Measurements from ENCODE around the gene LRRFIP2. TPM values are rescaled to one million over a fixed set of nuclear protein-coding genes. Genes with fewer than 3 reads are reported as not detected.

Gene LRRFIP2
- total and polyA plus RNA-seq, 2 of the 8 experiments (the other 6 are each of a cell fraction or from before 2014, with no cell fraction given) = 8.8 to 25.6 TPM

- Histone ChIP-seq H3K79me1 (ENCODE audit: low read depth, low read length) (no peaks in the 10 kb centered on the region), H3K4ac (replicated peaks; ENCODE audit: insufficient read length, low read depth, low read length) (no peak overlapping the region), H3K23me2 (ENCODE audit: low read depth, low read length) (no peaks in the 10 kb centered on the region), H3K79me2 (ENCODE audit: control insufficient read depth in 1 of 2, insufficient read depth in 2 of 2, low read length in 2 of 2) (no peaks in the 10 kb centered on the region), H3K9me3 (ENCODE audit: insufficient read depth in 2 of 2, low read depth in 1 of 2, low read length in 1 of 2) (no peaks in the 10 kb centered on the region), H3K36me3 (ENCODE audit: control insufficient read depth in 2 of 4, insufficient read depth in 4 of 4, low read length in 3 of 4) (no peaks in the 10 kb centered on the region; a peak in 1 of 8 replicates), H3K23ac (ENCODE audit: insufficient read length) (no peak overlapping the region), H3K4me1 (replicated peaks in 1 of 4; ENCODE audit: control insufficient read depth in 3 of 4, insufficient read depth in 4 of 4, low read length in 3 of 4) (no peaks in the 10 kb centered on the region), H2BK120ac (replicated peaks; ENCODE audit: low read depth, low read length) (no peak overlapping the region), H4K8ac (ENCODE audit: extremely low read depth, insufficient read depth, low read length) (no peak overlapping the region), H2BK20ac (ENCODE audit: low read length) (no peak overlapping the region), H3K56ac (replicated peaks; ENCODE audit: insufficient read length, low read depth, low read length) (no peak overlapping the region), H2BK15ac (ENCODE audit: low read length) (no peak overlapping the region), H4K5ac (ENCODE audit: insufficient read length, low read depth, low read length) (no peak overlapping the region), H3K4me3 (ENCODE audit: extremely low read depth in 1 of 4, insufficient read depth in 2 of 4, low read depth in 3 of 4, low read length in 4 of 4) (no peak overlapping the region), H4K20me1 (replicated peaks in 1 of 2; ENCODE audit: control insufficient read depth in 1 of 2, insufficient read depth in 2 of 2, low read length in 2 of 2) (no peaks in the 10 kb centered on the region), H3K9ac (replicated peaks in 1 of 4; ENCODE audit: extremely low read depth in 1 of 4, low read depth in 3 of 4, low read length in 3 of 4) (no peak overlapping the region), H4K91ac (replicated peaks; ENCODE audit: insufficient read length, low read length) (no peak overlapping the region), H2AFZ (ENCODE audit: low read length) (no peak overlapping the region), H3K27me3 (replicated peaks in 1 of 4; ENCODE audit: control insufficient read depth in 3 of 4, extremely low read depth in 1 of 4, insufficient read depth in 3 of 4, low read length in 3 of 4) (no peaks in the 10 kb centered on the region), H3K27ac (ENCODE audit: low read depth, low read length) (no peak overlapping the region), H3K14ac (ENCODE audit: insufficient read length) (no peak overlapping the region), H2BK5ac (ENCODE audit: low read depth, low read length) (no peak overlapping the region), H3K18ac (ENCODE audit: extremely low read depth, low read length) (no peak overlapping the region), H3K4me2 (ENCODE audit: insufficient read depth in 1 of 2, low read depth in 2 of 2, low read length in 2 of 2) (no peak overlapping the region), H2AK5ac (ENCODE audit: low read depth, low read length) (no peak overlapping the region), H2BK12ac (ENCODE audit: low read depth, low read length) (no peak overlapping the region)
- 88% methylated on average over 1 of the region's 1 CpG; no CpG with 5 or more reads in 1 of the 2 experiments for WGBS, 2 experiments (ENCODE audit: extremely low coverage in 1 of 2, insufficient coverage in 1 of 2, insufficient read length in 1 of 2, insufficient replicate concordance in 2 of 2, low coverage in 1 of 2, low lambda C conversion rate in 2 of 2, missing lambda C conversion rate in 1 of 2)
- ChIA-PET CTCF (ENCODE audit: partially characterized antibody) (interaction anchor here (0.8 kb wide), 1 partner anchor 29 kb away, joined by 4 read pairs; no protein-coding TSS in a partner anchor), POLR2A (ENCODE audit: partially characterized antibody) (no interaction called here)
- DNase-seq (ENCODE audit: low read depth in 1 of 2, low spot score in 2 of 2) (no peak), FAIRE-seq (no peak)
- TF ChIP-seq CHD1 (IDR thresholded peaks at IDR 0.05; ENCODE audit: low read depth, low read length) (no peak), SP1 (IDR thresholded peaks at IDR 0.05; ENCODE audit: low read depth, low read length) (no peak), EGR1 (IDR thresholded peaks at IDR 0.05; ENCODE audit: borderline replicate concordance, low read depth, low read length) (no peak), KDM4A (IDR thresholded peaks at IDR 0.05; ENCODE audit: low read depth, low read length, severe bottlenecking) (no peak), TCF12 (IDR thresholded peaks at IDR 0.05; ENCODE audit: low read depth, low read length) (no peak), FOSL1 (IDR thresholded peaks at IDR 0.05; ENCODE audit: insufficient read depth, low read depth, low read length) (no peak), MAFK (IDR thresholded peaks at IDR 0.05; ENCODE audit: low read depth, low read length) (no peak), CTCF (IDR thresholded peaks at IDR 0.05; ENCODE audit: control extremely low read depth in 1 of 3, insufficient read depth in 1 of 3, low read depth in 1 of 3, low read length in 3 of 3) (no peak), HDAC2 (IDR thresholded peaks at IDR 0.05; ENCODE audit: borderline replicate concordance in 1 of 2, low read depth in 2 of 2, low read length in 2 of 2) (no peak), SAP30 (IDR thresholded peaks at IDR 0.05; ENCODE audit: insufficient read depth, insufficient replicate concordance, low read length) (no peak), NANOG (IDR thresholded peaks at IDR 0.05; ENCODE audit: insufficient read depth, low read depth, low read length, poor library complexity, severe bottlenecking) (no peak), BCL11A (IDR thresholded peaks at IDR 0.05; ENCODE audit: low read depth in 2 of 2, low read length in 2 of 2) (no peak)
These were observed 61.4 kb downstream of the LRRFIP2 start for GRCh38 chr3:37112987-37113386.
